PC-9 (cell line): ENCODE data around the gene NUCB1.

Experiments used
- EZH2 ChIP-seq: fragments of 200-600 bp; sonication (generic); IDR thresholded peaks from 2 replicates; pipeline ENCODE4 v1.8.0; 2017; ENCODE audit warnings: antibody characterized with exemption, low read depth
- TF ChIP-seq, protein P1 (sequence below): fragments of 200-600 bp; sonication (generic); conservative IDR thresholded peaks from 2 replicates; pipeline ENCODE4 v1.6.1; 2017; ENCODE audit warnings: mixed run types, antibody characterized with exemption, mild to moderate bottlenecking, moderate library complexity

- TF ChIP-seq, protein P1, sequence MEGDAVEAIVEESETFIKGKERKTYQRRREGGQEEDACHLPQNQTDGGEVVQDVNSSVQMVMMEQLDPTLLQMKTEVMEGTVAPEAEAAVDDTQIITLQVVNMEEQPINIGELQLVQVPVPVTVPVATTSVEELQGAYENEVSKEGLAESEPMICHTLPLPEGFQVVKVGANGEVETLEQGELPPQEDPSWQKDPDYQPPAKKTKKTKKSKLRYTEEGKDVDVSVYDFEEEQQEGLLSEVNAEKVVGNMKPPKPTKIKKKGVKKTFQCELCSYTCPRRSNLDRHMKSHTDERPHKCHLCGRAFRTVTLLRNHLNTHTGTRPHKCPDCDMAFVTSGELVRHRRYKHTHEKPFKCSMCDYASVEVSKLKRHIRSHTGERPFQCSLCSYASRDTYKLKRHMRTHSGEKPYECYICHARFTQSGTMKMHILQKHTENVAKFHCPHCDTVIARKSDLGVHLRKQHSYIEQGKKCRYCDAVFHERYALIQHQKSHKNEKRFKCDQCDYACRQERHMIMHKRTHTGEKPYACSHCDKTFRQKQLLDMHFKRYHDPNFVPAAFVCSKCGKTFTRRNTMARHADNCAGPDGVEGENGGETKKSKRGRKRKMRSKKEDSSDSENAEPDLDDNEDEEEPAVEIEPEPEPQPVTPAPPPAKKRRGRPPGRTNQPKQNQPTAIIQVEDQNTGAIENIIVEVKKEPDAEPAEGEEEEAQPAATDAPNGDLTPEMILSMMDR: peak; percentile 39; the same call in 1 of the 2 replicates
- no peak for TF ChIP-seq EZH2
Measured at GRCh38 chr19:48872182-48872883, 27.8 kb upstream of the NUCB1 start, which contains the start of gene PPP1R15A.
